Effector memory CD8-positive, alpha-beta T cell (primary cell): ENCODE results near the gene SCN5A.

Experiments
- ATAC-seq: fragments of 150-1000 bp; cut with Tn5 transposase; replicated peaks from 2 replicates; pipeline ENCODE4 v1.10.0; 2021; ENCODE audit warnings: mild to moderate bottlenecking, moderate library complexity
- DNase-seq, 3 experiments: peaks; one replicate each; pipeline ENCODE4 v3.0.0; 2021
- H3K27ac Mint-ChIP-seq, 2 donors: one replicate each; pipeline ENCODE4 v1.8.0; 2022; ENCODE audit warnings: mild to moderate bottlenecking in 2 of 2, mixed read lengths in 2 of 2, moderate library complexity in 2 of 2
- H3K27me3 Mint-ChIP-seq, 2 donors: one replicate each; pipeline ENCODE4 v1.8.0; 2022; ENCODE audit warnings: mixed read lengths in 2 of 2
- H3K36me3 Mint-ChIP-seq: one replicate; pipeline ENCODE4 v1.8.0; 2022; ENCODE audit warnings: mild to moderate bottlenecking, moderate library complexity, mixed read lengths; ENCODE audit not compliant: insufficient read depth
- H3K4me1 Mint-ChIP-seq, 2 donors: one replicate each; pipeline ENCODE4 v1.8.0; 2022; ENCODE audit warnings: low read depth in 2 of 2, mixed read lengths in 2 of 2
- H3K4me3 Mint-ChIP-seq, 2 donors: one replicate each; pipeline ENCODE4 v1.8.0; 2022; ENCODE audit warnings: mild to moderate bottlenecking in 2 of 2, mixed read lengths in 2 of 2, moderate library complexity in 2 of 2
- H3K9me3 Mint-ChIP-seq, 2 donors: one replicate each; pipeline ENCODE4 v1.8.0; 2022; ENCODE audit warnings: mixed read lengths in 2 of 2

The SCN5A gene

GRCh38 chr3:38532529-38532928, 117.0 kb downstream of the SCN5A start:
- Mint-ChIP-seq H3K4me3 (no peak overlapping the region), H3K9me3 (no peaks in the 10 kb centered on the region), H3K27ac (peak overlapping the region in 1 of 2 donors; percentile 35), H3K36me3 (peaks cover 3% of the 10 kb centered on the region), H3K27me3 (no peaks in the 10 kb centered on the region), H3K4me1 (peaks cover 7 to 9% of the 10 kb centered on the region in 2 donors)
- ATAC-seq (no peak), DNase-seq (no peak)

DNA sequence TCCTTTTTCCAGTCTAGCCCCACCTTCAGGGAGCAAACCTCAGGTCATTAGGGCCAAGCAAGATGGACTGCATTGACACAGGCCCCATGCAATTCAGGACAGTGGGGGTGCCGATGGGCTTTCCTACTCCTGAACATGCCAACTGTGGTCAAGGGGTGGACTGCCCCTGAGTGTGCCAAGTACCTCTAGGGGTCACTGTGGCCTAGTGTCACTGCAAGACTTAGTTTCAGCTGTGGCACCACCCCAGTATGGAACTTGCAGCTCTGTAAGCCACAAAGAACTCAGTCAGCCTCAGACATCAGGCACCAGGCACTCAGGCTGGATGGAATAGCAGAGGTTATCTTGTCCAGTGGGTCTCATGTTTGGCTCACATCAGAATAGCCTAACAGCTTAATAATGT, 121.0 kb downstream of the SCN5A start:
- H3K4me1 Mint-ChIP-seq = peaks cover 0 to 6% of the 10 kb centered on the region in 2 donors
- H3K36me3 Mint-ChIP-seq = peaks cover 21% of the 10 kb centered on the region
- no peak for DNase-seq
- no peaks in the 10 kb centered on the region for H3K27me3 Mint-ChIP-seq
- H3K9me3 Mint-ChIP-seq = no peaks in the 10 kb centered on the region
- peak overlapping the region in 1 of 2 donors; percentile 59 for H3K27ac Mint-ChIP-seq
- no peak overlapping the region for H3K4me3 Mint-ChIP-seq
- no peak for ATAC-seq

DNA sequence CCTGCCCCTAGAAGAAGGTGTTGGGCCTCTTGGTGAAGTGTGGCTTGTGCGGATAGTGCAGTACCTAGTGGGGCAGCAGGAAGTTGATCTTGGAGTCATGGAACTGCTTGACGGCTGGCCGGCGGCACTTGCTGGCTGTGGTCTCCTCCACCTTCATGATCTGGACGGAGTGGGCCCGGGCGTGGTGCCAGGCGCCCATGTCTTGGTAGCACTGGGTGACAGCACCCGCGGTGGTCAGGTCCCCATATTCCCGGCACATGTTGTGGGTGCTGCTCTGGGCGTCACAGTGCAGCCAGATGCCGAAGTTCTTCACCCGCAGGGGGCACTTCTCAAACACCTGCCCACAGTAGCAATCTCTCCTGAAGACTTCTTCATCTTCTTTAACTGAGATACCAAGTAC, 122.7 kb downstream of the SCN5A start:
- Mint-ChIP-seq H3K9me3 (no peaks in the 10 kb centered on the region), H3K4me3 (no peak overlapping the region), H3K4me1 (peaks cover 0 to 2% of the 10 kb centered on the region in 2 donors), H3K27me3 (no peaks in the 10 kb centered on the region), H3K36me3 (peaks cover 21% of the 10 kb centered on the region), H3K27ac (no peak overlapping the region)
- no peak for ATAC-seq
- DNase-seq = no peak

DNA sequence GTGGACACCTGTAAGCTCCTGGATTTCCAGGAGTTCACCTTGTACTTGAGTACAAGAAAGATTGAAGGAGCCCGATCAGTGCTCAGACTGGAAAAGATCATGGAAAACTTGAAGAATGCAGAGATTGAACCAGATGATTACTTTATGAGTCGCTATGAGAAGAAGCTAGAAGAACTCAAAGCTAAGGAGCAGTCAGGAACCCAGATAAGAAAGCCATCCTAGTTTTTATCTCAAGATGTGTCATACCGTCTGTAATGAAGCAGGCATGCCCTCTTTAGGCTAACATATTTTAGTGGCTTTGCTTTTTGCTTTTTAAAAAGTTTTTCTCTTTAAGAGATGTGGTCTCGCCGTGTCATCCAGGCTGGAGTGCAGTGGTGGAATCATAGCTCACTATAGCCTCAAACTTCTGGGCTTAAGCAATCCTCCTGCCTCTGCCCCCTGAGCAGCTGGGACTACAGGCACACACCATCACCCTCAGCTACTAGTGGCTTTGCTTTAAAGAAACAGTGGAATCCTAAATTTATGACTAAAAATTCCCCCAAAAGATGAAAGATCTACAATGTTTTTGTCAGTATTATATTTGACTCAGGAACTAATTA, 125.2 kb downstream of the SCN5A start:
- no peak overlapping the region for H3K4me3 Mint-ChIP-seq
- peaks cover 14 to 23% of the 10 kb centered on the region in 2 donors for H3K4me1 Mint-ChIP-seq
- H3K9me3 Mint-ChIP-seq = no peaks in the 10 kb centered on the region
- H3K36me3 Mint-ChIP-seq = peaks cover 21% of the 10 kb centered on the region
- DNase-seq (no peak), ATAC-seq (no peak)
- H3K27ac Mint-ChIP-seq = peak overlapping the region in 1 of 2 donors; percentile 28
- H3K27me3 Mint-ChIP-seq = no peaks in the 10 kb centered on the region

DNA sequence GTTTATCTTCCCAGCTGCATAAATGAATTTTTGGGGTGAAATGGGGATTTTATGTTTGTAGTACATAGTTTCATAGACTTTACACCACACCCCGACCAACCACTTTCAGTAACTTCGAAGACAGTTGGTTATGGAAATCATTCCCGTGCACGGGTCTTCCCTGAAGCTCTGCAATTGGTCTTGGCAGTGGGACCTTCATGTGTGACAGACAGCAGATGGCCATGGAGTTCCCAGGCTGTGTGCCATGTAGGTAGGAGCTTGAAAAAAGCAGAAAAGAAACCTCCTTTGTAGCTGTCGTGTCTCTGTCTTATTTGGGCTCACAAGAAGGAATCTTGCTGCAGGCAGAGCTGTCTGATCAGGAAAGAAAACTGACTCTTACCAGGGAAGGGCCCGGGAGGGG, 127.5 kb downstream of the SCN5A start:
- no peak for ATAC-seq
- DNase-seq = no peak
- Mint-ChIP-seq H3K27me3 (no peaks in the 10 kb centered on the region), H3K9me3 (no peaks in the 10 kb centered on the region), H3K4me1 (peaks cover 19 to 32% of the 10 kb centered on the region in 2 donors), H3K4me3 (no peak overlapping the region), H3K36me3 (peaks cover 19% of the 10 kb centered on the region), H3K27ac (no peak overlapping the region)

GRCh38 chr3:38521391-38521987, 128.0 kb downstream of the SCN5A start:
- peak; percentile 65 for ATAC-seq
- Mint-ChIP-seq H3K4me1 (peaks cover 19 to 32% of the 10 kb centered on the region in 2 donors), H3K27me3 (no peaks in the 10 kb centered on the region), H3K27ac (no peak overlapping the region), H3K36me3 (peaks cover 14% of the 10 kb centered on the region), H3K9me3 (no peaks in the 10 kb centered on the region), H3K4me3 (no peak overlapping the region)
- DNase-seq = peak; percentile 46 to 57 (median 50)

DNA sequence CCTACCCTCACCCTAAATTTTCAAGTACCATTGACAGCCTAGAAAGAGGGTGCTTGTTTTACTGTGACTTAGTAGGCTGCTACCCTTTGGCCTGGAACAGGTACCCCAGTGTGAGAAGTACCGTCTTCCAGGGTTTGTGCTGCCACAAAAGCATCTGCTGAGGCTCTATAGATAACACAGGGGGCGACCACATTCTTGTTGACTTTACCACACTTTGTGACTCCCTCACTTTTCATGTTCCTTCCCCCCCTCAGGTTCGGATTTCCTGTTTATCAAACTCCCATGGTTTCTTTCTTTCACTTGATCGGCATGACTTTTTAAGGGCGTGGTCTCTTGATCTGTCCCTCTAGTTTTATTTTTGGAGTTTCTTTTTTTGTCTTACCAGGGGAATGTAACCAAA, 129.8 kb downstream of the SCN5A start:
- peak; percentile 89 for ATAC-seq
- H3K9me3 Mint-ChIP-seq = no peaks in the 10 kb centered on the region

DNA sequence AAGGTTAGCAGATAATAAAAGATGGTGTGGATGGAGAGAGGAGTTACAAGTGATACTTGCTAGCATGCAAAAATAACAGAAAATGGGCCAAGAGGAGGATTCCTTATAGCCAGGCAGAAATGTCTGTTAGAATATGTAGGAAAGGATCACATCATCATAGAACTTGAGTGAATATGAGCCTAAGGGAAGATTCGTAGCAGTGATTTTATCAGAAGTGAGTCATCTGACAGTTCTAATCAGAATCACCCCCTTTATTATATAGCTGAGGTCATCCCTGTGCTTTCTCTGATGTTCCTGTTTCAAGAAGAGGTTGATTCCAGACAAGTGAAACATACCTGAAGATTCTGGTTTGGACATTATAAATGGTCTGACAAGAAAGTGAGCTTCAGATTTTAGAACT, 130.5 kb downstream of the SCN5A start:
- Mint-ChIP-seq H3K27me3 (no peaks in the 10 kb centered on the region), H3K4me3 (peak overlapping the region; percentile 22 to 61), H3K9me3 (no peaks in the 10 kb centered on the region), H3K4me1 (peaks cover 19 to 32% of the 10 kb centered on the region in 2 donors), H3K36me3 (peaks cover 11% of the 10 kb centered on the region), H3K27ac (peak overlapping the region; percentile 89 to 96)
- DNase-seq = no peak
- no peak for ATAC-seq

More for the DNA sequence above, 129.8 kb downstream of the SCN5A start:
- DNase-seq = peak; percentile 5 to 17 (median 12)
- H3K4me1 Mint-ChIP-seq = peaks cover 19 to 32% of the 10 kb centered on the region in 2 donors
- peak overlapping the region; percentile 89 to 96 for H3K27ac Mint-ChIP-seq
- peaks cover 16% of the 10 kb centered on the region for H3K36me3 Mint-ChIP-seq
- no peaks in the 10 kb centered on the region for H3K27me3 Mint-ChIP-seq
- peak overlapping the region; percentile 22 to 61 for H3K4me3 Mint-ChIP-seq

DNA sequence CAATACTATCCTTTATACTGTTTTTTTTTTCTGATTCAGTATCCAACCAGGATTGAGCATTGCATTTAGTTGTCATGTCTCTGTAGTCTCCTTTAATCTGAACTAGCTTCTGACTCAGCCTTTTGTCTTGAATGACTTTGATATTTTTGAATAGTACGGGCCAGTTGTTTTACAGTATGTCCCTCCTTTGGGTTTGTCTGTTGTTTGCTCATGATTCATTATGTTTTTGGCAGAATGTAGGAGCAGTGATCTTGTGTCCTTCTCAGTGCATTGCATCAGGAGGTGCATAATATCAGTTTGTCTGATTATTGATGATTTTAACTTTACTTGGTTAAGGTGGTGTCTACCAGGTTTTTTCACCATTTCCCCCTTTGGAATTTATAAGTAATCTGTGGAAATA, 132.8 kb downstream of the SCN5A start:
- H3K27me3 Mint-ChIP-seq = no peaks in the 10 kb centered on the region
- DNase-seq (no peak), ATAC-seq (no peak)
- peaks cover 19 to 32% of the 10 kb centered on the region in 2 donors for H3K4me1 Mint-ChIP-seq
- peak overlapping the region in 1 of 2 donors; percentile 19 for H3K27ac Mint-ChIP-seq
- no peaks in the 10 kb centered on the region for H3K9me3 Mint-ChIP-seq
- H3K36me3 Mint-ChIP-seq = peaks cover 9% of the 10 kb centered on the region
- no peak overlapping the region for H3K4me3 Mint-ChIP-seq

GRCh38 chr3:38515367-38515766, 134.1 kb downstream of the SCN5A start:
- peaks cover 14% of the 10 kb centered on the region for H3K36me3 Mint-ChIP-seq
- H3K27ac Mint-ChIP-seq = no peak overlapping the region
- no peaks in the 10 kb centered on the region for H3K27me3 Mint-ChIP-seq

GRCh38 chr3:38511546-38511945, 137.9 kb downstream of the SCN5A start:
- Mint-ChIP-seq H3K27me3 (no peaks in the 10 kb centered on the region), H3K4me1 (peaks cover 0 to 4% of the 10 kb centered on the region in 2 donors), H3K9me3 (no peaks in the 10 kb centered on the region), H3K27ac (peak overlapping the region in 1 of 2 donors; percentile 6), H3K4me3 (no peak overlapping the region), H3K36me3 (peaks cover 31% of the 10 kb centered on the region)
- no peak for ATAC-seq
- no peak for DNase-seq

More at GRCh38 chr3:38515367-38515766, 134.1 kb downstream of the SCN5A start:
- no peak for ATAC-seq
- H3K9me3 Mint-ChIP-seq = no peaks in the 10 kb centered on the region
- H3K4me1 Mint-ChIP-seq = peaks cover 16 to 19% of the 10 kb centered on the region in 2 donors
- H3K4me3 Mint-ChIP-seq = no peak overlapping the region
- no peak for DNase-seq

- H3K36me3 Mint-ChIP-seq = peaks cover 40% of the 10 kb centered on the region
- H3K27me3 Mint-ChIP-seq = no peaks in the 10 kb centered on the region
- ATAC-seq (no peak), DNase-seq (no peak)
- H3K4me3 Mint-ChIP-seq = no peak overlapping the region
- H3K9me3 Mint-ChIP-seq = no peaks in the 10 kb centered on the region
- H3K27ac Mint-ChIP-seq = no peak overlapping the region
- H3K4me1 Mint-ChIP-seq = peaks cover 0 to 4% of the 10 kb centered on the region in 2 donors
These were observed 138.9 kb downstream of the SCN5A start for GRCh38 chr3:38510631-38511030.

DNA sequence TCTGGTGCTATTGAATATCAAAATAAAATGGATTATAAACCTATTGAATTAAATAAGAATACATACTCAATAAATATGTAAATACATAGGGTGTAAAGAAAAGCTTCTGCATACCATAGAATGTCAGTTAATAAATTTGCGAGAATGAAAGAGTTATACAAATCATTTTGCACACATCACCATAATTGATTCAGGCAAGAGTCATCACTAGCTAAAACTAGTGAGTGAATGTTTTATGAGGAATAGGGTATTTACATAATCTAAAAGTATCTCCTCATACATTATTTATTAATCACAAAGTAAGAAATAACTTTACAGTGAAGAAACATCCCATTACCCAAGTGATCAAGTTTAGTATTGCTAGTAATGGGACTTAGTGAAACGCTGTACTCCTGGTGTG, 139.8 kb downstream of the SCN5A start:
- ATAC-seq (no peak), DNase-seq (no peak)
- peak overlapping the region in 1 of 2 donors; percentile 24 for H3K27ac Mint-ChIP-seq
- no peak overlapping the region for H3K4me3 Mint-ChIP-seq
- peaks cover 39% of the 10 kb centered on the region for H3K36me3 Mint-ChIP-seq
- peaks cover 0 to 4% of the 10 kb centered on the region in 2 donors for H3K4me1 Mint-ChIP-seq
- H3K27me3 Mint-ChIP-seq = no peaks in the 10 kb centered on the region
- H3K9me3 Mint-ChIP-seq = no peaks in the 10 kb centered on the region

DNA sequence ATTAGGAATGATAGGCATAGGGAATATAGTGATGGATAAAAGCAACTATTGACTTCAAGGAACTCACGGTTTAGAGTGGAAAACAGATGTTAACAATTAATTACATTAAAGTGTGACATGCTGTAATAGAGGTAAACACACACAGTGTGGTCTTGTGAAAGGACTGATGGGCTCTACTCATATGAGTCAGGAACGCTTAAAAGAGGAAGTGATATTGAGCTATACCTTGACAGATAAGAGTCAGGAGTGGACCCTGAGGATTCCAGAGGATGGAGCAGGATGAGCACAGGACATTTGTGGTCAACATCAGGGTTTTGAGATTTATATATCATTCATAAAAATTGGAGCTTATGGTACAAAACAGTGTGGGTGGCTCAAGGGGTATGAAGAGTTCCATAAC, 142.4 kb downstream of the SCN5A start:
- Mint-ChIP-seq H3K27me3 (no peaks in the 10 kb centered on the region), H3K9me3 (no peaks in the 10 kb centered on the region), H3K4me3 (no peak overlapping the region), H3K36me3 (peaks cover 43% of the 10 kb centered on the region), H3K4me1 (peaks cover 0 to 4% of the 10 kb centered on the region in 2 donors), H3K27ac (peak overlapping the region in 1 of 2 donors; percentile 1)
- DNase-seq = no peak
- ATAC-seq = no peak
